A549 (cell line): ENCODE data around the gene ACVRL1.
A peak's percentile ranks its signal among the peaks of the same experiment; 100 is the strongest.

Source experiments
- BCL3 ChIP-seq: fragments of >200 bp; sonication (Bioruptor Twin); formaldehyde crosslinking; IDR thresholded peaks from 3 replicates; pipeline ENCODE4 v1.6.1; 2016
- CEBPB ChIP-seq, 2 experiments: fragments of >200 bp in 1 of 2; sonication (Bioruptor Twin) in 1 of 2; formaldehyde crosslinking in 1 of 2; IDR thresholded peaks; 2 replicates each; pipeline ENCODE4 v1.6.1; 2012 to 2016
- CTCF ChIP-seq: fragments of >200 bp; sonication (Bioruptor Twin); formaldehyde crosslinking; IDR thresholded peaks from 3 replicates; pipeline ENCODE4 v1.5.1; 2016
- ELK1 ChIP-seq: fragments of 150-350 bp; IDR thresholded peaks from 2 replicates; pipeline ENCODE4 v1.6.1; 2014; ENCODE audit warnings: low read depth, mild to moderate bottlenecking, low read length
- FOSL2 ChIP-seq, 2 experiments: fragments of 450-650 bp in 1 of 2; fragments of >200 bp in 1 of 2; sonication (Bioruptor Twin) in 1 of 2; formaldehyde crosslinking; IDR thresholded peaks; 2 replicates each; pipeline versions ENCODE4 v1.5.0 to v1.6.1; 2016 to 2020; ENCODE audit warnings: mild to moderate bottlenecking in 1 of 2, moderate library complexity in 1 of 2
- HOXA7 ChIP-seq: fragments of 250-450 bp; sonication (Bioruptor Pico); IDR thresholded peaks from 2 replicates; pipeline ENCODE4 v1.5.0; 2020; ENCODE audit warnings: mild to moderate bottlenecking, moderate library complexity
- JUN ChIP-seq, 2 experiments: fragments of >200 bp; sonication (Bioruptor Twin); formaldehyde crosslinking; IDR thresholded peaks; 2 replicates in 1 of 2; 3 replicates in 1 of 2; pipeline ENCODE4 v1.6.1; 2016 to 2017
- MAFK ChIP-seq: fragments of 450-650 bp; IDR thresholded peaks from 2 replicates; pipeline ENCODE4 v1.6.1; 2014; ENCODE audit not compliant: partially characterized antibody
- MYC ChIP-seq: IDR thresholded peaks from 2 replicates; pipeline ENCODE4 v1.6.1; 2012; ENCODE audit warnings: mild to moderate bottlenecking, inconsistent platforms, low read length, improper control_type of control experiment, borderline replicate concordance
- POLR2A ChIP-seq: IDR thresholded peaks from 2 replicates; pipeline ENCODE4 v1.6.1; 2012; ENCODE audit warnings: mild to moderate bottlenecking, low read length
- TF ChIP-seq, protein P1 (sequence below): fragments of 200-600 bp; sonication (generic); IDR thresholded peaks from 2 replicates; pipeline ENCODE4 v1.6.1; 2016; ENCODE audit warnings: antibody characterized with exemption, mild to moderate bottlenecking, moderate library complexity

DNA sequence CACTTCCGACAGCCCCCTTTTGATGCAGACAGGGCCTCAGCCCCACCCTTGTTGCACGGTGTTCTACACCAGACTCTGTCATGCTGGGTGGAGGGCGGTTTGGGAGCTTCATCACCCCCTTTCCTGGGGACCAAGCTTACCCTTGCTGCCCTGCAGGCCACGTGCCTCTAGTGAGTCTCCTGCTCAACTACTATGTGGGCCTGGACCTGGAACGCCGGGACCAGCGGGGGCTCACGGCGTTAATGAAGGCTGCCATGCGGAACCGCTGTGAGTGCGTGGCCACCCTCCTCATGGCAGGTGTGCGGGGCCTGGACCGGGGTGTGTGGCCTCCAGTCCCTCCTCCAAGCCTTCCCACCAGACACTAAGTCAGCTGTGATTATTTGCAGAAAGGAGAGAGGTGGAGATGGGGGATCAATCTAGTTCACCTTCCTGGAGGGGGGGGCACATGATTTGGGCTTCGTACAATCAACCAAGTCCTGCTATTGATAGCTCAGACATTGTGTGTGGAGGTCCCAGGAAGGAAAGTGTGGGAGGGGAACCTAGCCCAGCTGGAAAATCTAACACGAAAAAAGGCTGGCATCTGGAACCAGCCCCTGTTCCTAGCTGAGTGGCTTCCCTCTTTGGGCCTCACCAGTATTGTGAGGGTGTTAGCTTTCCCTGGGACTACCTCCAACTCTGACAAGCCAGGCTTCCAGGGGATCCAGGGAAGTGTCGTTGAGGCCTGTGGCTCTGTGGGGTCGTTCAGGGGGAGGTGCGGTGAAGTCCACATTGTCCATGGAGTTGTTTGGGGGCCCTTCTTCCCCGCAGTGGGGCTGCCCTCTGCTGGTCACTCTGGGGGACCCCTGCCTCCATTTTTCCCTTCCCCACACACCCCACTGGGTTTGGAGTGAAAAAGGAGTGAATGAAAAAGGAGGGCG lies 17.8 kb upstream of the ACVRL1 start:
- TF ChIP-seq MYC (no peak), ELK1 (no peak), POLR2A (no peak), HOXA7 (no peak), CTCF (peak; percentile 25; the same call in 1 of the 3 replicates), MAFK (no peak), JUN (IDR thresholded peaks at IDR 0.05) (no peak), BCL3 (no peak), FOSL2 (IDR thresholded peaks at IDR 0.05) (no peak), FOSL2 (CRISPR knock-in tag; IDR thresholded peaks at IDR 0.05) (no peak), CEBPB (IDR thresholded peaks at IDR 0.05) (no peak)
- TF ChIP-seq, protein P1, sequence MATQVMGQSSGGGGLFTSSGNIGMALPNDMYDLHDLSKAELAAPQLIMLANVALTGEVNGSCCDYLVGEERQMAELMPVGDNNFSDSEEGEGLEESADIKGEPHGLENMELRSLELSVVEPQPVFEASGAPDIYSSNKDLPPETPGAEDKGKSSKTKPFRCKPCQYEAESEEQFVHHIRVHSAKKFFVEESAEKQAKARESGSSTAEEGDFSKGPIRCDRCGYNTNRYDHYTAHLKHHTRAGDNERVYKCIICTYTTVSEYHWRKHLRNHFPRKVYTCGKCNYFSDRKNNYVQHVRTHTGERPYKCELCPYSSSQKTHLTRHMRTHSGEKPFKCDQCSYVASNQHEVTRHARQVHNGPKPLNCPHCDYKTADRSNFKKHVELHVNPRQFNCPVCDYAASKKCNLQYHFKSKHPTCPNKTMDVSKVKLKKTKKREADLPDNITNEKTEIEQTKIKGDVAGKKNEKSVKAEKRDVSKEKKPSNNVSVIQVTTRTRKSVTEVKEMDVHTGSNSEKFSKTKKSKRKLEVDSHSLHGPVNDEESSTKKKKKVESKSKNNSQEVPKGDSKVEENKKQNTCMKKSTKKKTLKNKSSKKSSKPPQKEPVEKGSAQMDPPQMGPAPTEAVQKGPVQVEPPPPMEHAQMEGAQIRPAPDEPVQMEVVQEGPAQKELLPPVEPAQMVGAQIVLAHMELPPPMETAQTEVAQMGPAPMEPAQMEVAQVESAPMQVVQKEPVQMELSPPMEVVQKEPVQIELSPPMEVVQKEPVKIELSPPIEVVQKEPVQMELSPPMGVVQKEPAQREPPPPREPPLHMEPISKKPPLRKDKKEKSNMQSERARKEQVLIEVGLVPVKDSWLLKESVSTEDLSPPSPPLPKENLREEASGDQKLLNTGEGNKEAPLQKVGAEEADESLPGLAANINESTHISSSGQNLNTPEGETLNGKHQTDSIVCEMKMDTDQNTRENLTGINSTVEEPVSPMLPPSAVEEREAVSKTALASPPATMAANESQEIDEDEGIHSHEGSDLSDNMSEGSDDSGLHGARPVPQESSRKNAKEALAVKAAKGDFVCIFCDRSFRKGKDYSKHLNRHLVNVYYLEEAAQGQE = no peak
